Measurements from ENCODE around the gene OCIAD1.
"Not testable (repeated sequence)": the region's sequence is repeated elsewhere in the genome, so short reads cannot be mapped to it uniquely, and the experiment has no call there.

Gene OCIAD1

DNA sequence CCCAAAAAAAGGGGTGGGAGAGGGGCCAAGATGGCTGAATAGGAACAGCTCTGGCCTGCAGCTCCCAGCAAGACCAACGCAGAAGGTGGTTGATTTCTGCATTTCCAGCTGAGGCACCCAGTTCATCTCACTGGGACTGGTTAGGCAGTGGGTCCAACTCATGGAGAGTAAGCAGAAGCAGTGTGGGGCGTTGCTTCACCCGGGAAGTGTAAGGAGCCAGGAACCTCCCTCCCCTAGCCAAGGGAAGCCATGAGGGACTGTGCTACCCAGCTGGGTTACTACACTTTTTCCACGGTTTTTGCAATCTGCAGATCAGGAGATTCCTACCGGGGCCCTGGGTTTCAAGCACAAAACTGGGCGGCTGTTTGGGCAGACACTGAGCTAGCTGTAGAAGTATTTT is 13.9 kb upstream of the OCIAD1 start:
- no peak for DNase-seq (ENCODE audit: low read depth in 2 of 2)

DNA sequence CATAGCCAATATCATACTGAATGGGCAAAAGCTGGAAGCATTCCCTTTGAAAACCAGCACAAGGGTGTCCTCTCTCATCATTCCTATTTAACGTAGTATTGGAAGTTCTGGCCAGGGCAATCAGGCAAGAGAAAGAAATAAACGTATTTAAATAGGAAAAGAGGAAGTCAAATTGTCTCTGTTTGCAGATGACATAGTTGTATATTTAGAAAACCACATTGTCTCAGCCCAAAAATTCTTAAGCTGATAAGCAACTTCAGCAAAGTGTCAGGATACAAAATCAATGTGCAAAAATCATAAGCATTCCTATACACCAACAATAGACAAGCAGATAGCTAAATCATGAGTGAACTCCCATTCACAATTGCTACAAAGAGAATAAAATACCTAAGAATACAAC is 9.5 kb upstream of the OCIAD1 start:
- not testable (repeated sequence) for DNase-seq (ENCODE audit: low read depth in 2 of 2)

DNA sequence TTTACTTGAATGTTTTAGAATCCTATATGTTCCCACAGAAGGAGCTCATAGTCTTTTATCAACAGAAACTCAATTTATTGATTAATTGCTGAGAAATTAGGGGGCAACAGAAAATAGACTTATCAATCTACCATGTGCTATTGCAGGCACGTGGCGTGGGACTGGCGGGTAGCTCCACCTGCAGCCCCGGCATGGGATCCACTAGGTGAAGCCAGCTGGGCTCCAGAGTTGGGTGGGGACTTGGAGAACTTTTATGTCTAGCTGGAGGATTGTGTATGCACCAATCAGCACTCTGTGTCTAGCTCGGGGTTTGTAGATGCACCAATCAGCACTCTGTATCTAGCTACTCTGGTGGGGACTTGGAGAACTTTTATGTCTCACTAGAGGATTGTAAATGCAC is 3.3 kb upstream of the OCIAD1 start:
- no peak for DNase-seq (ENCODE audit: low read depth in 2 of 2)

DNA sequence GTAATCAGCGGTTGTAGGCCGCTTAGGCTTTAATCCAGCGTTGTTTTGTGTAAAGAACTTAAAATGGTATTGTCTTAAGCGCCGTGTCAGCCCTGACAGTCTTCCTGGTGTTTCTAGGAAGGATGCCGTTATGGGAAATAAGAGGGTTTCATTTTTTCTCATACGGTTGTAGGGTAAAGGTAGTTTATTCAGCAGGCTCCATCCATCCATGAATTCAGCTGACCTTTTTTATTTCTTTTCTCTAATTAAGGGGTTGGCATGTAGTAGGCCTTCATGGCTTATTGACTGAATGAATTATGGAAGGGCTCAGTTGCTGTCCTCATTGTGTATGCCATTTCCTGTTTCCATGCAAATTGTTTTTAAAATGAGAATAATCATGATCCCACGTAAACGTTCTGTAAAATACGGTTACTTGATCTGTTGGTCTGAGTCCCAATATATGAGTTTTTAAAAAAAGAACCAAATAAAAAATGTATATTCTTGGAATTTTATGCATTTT is 693 bp downstream of the OCIAD1 start:
- DNase-seq (ENCODE audit: low read depth in 2 of 2): no peak

DNA sequence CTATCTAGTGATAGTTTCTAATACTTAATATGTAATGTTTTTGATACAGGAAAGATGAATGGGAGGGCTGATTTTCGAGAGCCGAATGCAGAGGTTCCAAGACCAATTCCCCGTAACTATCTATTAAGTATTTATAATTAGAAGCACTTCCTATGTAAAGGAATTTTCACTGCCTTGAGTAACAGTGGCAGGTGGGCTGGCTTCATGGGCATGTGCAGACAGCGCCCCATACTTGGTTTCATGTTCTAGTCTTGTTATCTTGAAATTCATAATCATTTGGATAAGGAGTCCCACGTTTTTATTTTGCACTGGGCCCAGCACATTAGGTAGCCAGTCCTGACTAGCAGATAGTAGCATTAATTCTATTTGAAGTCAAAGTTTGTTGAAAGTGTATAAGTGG is 1.7 kb downstream of the OCIAD1 start:
- DNase-seq (ENCODE audit: low read depth in 2 of 2): no peak

DNA sequence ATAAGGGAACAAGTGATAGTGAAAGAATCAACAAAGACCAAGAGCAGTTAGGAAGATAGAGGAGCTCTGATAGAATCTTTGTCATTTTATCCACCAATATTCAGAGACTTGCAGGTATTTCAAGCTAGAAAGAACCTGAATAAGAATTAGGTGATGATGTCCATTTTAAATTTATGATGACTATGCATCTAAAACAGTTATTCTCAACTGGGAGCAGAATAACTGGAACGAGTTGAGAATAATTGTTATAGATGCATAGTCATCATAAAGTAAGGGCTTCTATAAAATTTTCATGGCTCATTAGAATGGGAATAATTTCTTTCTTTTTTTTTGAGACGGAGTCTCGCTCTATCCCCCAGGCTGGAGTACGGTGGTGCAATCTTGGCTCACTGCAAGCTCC is 5.8 kb downstream of the OCIAD1 start:
- no peak for DNase-seq (ENCODE audit: low read depth in 2 of 2)

DNA sequence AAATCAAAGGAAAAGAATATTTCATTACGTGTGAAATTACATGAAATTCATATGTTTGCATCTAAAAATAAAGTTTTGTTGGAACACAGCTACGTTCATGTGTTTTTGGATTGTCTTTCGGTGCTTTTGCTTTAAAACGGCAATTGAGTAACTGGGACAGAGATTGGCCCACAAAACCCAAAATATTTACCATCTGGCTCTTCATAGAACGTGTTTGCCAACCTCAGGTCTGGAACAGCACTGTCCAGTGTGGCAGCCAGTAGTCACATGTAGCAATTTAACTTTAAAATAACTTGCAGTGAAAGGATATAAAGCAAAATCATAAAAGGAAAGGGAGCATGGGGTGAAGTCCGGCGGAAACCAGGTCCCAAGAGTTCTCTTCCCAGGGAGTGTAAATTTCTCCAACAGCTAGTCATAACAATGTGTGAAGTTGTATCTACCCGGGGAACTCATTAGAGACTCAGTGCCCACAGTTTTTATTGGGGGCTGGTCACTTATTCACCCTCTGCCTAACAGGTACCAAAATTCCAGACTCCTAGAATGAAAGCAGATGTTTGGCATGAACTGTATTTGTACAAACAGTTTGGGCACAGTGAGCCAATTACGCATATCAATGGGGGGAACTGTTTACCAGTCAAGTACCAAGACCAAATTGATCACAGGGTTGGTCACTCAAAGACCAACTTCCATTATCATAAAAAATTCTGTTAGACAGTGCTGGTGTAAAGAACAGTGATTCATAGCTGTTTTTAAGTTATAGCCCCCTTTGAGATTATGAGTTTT is 10.3 kb downstream of the OCIAD1 start:
- no peak for DNase-seq (ENCODE audit: low read depth in 2 of 2)

DNA sequence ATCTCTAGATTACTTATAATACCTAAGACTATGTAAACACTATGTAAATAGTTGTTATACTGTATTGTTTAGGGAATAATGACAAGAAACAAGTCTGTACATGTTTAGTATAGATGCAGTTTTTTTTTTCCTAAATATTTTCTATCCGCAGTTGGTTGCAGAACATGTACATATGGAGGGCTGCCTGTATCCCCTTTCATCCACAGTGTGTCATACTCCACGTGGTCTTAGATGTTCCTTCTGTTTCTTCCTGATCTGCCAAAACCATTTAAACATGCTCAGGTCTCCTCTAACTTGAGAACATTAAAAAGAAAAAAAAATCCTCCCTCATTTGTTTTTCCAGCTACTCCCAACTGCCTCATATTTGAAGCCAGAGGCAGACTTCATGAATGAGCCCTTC is 14.0 kb downstream of the OCIAD1 start:
- no peak for DNase-seq (ENCODE audit: low read depth in 2 of 2)

DNA sequence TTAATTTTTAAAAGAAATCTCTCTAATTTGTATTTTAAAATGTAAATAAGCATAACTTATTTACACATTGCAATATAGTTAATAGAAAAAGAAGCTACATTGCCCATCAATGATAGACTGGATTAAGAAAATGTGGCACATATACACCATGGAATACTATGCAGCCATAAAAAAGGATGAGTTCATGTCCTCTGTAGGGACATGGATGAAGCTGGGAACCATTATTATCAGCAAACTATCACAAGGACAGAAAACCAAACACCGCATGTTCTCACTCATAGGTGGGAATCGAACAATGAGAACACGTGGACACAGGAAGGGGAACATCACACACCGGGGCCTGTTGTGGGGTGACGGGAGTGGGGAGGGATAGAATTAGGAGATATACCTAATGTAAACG is 17.9 kb downstream of the OCIAD1 start:
- DNase-seq (ENCODE audit: low read depth in 2 of 2): not testable (repeated sequence)

DNA sequence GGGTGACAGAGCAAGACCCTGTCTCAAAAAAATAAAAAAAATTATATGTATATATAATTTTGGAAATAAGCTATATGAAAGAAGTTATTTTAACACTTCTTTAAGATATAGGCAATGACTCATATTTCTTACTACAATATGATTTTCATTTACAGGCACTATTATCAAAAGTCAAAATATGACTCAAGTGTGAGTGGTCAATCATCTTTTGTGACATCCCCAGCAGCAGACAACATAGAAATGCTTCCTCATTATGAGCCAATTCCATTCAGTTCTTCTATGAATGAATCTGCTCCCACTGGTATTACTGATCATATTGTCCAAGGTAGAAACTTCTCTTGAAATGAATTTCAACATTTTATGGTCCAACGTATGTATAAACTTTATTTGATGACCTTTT is 20.8 kb downstream of the OCIAD1 start:
- no peak for DNase-seq (ENCODE audit: low read depth in 2 of 2)

DNA sequence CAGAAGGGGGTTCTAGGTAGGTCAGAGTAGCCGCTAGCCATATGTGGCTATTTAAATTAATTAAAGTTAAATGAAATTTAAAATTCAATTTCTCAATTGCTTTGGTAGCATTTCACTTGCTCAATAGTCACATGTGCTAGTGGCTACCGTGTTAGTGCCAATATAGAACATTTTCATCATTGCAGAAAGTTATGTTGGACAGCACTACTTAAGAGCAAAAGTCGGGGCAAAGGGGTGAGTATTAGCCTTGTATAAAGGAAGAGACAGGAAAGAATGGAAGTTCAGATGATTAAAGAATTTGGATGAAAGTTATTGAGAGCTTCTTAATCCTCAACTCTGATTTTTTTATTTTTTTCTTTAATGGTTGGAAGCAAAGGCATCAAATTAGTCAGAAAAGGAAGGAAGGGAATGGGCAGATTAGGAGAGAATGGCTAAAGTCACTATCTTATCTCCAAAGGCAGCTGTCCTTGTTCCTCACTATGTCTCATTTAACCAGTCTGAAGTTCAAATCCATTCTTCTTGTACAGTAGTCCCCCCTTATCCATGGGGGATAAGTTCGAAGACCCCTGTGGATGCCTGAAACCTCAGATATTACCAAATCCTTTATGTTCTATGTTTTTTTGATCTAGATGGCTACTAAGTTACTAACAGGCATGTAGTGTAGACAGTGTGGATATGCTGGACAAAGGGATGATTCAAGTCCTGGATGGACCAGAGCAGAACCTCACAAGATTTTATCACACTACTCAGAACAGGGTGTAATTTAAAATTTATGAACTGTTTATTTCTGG is 22.9 kb downstream of the OCIAD1 start:
- DNase-seq (ENCODE audit: low read depth in 2 of 2): no peak

DNA sequence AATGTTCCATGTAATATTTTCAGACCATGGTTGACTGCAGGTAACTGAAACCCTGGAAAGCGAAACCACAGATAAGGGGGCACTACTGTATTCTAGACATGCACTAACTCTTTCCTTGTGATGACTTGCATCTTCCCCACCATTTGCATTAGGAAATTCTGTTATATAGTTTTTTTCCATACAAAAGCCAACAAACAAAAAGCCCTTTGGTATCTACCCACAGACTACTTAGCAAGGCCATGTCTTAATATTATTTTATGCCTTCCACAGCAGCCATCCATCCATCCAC is 23.5 kb downstream of the OCIAD1 start:
- no peak for DNase-seq (ENCODE audit: low read depth in 2 of 2)

DNA sequence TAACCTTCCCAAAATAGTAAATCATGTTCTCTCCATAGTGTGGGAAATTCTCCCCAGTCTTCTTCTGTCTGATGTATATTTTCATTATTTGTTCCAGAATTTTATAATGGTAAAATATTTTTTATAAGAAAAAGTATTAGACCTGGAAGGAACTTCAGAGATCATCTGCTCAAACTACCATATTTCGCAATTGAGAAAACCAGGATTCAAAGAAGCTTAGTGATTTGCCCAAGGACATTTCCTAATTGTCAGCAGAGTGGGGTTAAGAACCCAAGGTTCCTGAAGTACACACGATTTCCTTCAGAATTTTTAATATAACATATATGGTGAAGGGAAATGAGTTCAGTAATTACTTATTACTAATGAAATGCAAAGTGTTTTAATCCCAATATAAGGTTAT is 24.1 kb downstream of the OCIAD1 start:
- no peak for DNase-seq (ENCODE audit: low read depth in 2 of 2)

DNA sequence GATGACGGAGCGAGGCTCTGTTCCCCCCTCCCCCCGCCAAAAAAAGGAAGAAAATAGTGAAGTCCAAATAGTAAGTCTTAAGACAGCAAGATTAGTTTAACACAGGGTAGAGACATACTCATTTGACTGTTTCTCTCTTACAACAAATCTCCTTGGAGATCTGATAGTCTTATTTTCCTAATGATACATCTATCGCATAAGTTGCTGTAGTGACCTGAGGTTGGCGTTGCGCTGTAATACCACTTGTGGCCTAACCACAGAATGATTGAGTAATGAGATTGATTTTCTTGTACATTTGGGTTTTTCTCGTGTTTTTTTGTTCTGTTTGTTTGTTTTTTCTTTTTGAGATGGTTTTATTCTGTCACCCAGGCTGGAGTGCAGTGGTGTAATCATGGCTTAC is 27.2 kb downstream of the OCIAD1 start:
- DNase-seq (ENCODE audit: low read depth in 2 of 2): no peak

DNA sequence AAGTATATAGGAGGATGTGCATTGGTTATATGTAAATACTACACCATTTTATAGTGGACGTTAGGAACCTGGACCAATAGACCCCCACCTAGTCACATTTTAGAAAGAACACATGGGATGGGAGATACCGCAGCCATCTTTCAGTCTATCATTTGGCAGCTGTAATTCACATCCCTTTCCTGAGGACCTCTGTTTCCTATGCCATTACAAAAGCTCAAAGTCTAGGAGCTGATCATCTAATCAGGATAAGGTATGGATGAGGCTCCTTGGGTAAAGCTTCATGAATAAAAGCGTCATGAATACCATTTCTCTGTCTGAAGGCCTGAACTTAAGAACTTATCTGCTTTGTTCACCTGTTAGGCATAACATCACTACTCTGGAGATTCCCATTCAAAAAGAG is 31.1 kb downstream of the OCIAD1 start:
- DNase-seq (ENCODE audit: low read depth in 2 of 2): no peak

DNA sequence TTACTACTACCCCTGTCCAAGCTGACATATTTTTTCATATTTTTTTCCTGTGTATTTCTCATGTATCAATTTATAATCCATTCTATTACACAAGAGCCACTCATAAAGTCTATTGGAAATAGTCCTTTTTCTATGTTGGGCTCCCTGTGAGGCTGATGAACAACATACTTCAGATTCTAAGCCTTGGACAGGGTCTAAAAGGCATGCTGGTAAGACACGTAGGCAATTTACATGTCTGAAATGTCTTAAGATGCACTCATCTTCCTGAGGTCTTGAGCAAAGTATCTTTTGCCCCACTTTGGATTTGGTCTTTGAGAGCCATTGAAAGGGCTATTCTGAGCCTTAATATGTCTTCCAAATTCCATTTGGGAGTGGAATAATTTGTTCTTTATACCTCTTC is 31.8 kb downstream of the OCIAD1 start:
- no peak for DNase-seq (ENCODE audit: low read depth in 2 of 2)

DNA sequence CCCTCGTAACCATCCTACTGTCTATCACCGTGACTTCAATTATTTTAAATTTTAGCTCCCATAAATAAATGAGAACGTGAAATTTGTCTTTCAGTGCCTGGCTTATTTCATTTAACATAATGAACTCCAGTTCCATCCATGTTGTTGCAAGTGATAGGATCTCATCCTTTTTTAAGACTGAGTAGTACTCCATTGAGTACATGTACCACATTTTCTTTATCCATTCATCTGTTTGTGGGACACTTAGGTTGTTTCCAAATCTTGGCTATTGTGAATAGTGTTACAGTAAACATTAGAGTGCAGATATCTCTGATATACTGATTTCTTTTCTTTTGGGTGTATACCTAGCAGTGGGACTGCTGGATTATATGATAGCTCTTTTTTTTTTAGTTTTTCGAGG is 32.8 kb downstream of the OCIAD1 start:
- DNase-seq (ENCODE audit: low read depth in 2 of 2): no peak

DNA sequence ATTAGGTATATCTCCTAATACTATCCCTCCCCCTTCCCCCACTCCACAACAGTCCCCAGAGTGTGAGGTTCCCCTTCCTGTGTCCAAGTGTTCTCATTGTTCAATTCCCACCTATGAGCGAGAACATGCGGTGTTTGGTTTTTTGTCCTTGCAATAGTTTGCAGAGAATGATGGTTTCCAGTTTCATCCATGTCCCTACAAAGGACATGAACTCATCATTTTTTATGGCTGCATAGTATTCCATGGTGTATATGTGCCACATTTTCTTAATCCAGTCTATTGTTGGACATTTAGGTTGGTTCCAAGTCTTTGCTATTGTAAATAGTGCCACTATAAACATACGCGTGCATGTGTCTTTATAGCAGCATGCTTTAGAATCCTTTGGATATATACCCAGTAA is 33.8 kb downstream of the OCIAD1 start:
- not testable (repeated sequence) for DNase-seq (ENCODE audit: low read depth in 2 of 2)

DNA sequence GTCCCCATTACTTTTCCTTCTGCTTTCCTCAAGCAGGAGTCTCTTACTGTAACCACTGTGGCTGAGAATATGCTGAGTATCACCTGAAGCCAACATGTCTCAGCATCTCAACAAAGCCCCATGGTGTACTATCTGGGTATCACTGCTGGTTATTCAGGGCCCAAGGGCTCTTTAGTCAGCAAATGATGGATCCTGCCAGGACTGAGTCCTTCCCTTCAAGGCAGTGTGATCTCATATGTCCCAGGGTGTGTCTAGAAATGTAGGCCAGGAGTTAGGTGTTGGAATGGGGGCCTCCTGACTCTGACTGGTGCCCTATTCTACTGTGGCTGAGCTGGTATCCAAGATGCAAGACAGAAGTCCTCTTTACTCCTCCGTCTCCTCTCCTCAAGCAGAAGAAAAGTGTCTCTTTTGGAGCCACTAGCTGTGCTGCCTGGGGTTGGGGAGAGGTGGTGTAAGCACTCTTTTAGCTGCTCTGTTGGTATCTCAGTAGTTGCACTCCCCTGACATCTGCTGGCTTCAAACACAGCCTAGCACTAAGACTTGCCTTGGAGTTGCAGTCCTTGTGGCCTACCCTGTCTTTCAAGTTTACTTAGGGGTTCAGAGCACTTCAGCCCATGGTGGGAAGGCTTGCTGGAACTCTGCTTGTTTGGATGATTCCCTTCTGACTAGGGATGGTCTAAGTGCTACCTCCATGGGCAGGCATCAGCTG is 47.1 kb downstream of the OCIAD1 start:
- no peak for DNase-seq (ENCODE audit: low read depth in 2 of 2)

DNA sequence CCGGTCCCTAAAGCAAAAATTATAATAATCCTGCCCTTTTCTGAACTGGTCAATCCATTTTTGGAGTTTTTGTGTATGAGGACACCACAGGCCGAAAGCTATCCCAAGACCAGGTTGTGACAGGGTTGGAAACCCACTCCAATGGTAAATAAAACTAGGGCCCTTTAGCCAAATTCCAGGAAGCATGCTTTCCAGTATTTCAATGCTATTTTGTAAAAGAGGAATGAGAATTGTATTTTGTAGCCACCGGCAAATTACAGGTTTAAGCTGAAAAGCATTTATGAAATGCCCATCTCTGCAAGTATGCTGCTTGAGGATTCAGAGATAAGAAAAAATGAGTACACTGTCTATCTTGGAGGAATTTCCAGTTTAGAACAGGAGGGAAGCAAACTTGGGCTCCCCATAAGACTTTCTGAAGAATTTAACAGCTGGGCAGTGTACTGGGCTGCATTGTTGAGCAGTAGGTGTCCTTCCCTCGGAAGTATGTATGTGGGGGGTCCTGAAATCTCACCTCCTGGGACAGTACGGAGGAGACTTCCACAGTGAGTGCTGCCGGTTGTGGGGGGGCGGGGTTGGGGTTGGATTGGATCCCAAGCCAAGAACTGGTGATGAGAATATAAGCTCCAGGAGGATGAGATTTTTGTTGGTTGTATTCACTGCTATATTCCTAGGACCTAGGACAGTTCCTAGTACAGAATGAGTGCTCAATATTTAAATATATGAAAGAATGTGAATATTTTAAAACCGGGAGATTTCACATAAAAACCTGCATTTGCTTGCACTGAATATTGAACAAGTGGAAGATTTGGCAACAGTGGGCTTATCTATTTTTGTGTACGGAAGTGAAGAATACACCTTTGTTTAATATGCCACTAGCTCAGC is 48.9 kb downstream of the OCIAD1 start:
- no peak for DNase-seq (ENCODE audit: low read depth in 2 of 2)

DNA sequence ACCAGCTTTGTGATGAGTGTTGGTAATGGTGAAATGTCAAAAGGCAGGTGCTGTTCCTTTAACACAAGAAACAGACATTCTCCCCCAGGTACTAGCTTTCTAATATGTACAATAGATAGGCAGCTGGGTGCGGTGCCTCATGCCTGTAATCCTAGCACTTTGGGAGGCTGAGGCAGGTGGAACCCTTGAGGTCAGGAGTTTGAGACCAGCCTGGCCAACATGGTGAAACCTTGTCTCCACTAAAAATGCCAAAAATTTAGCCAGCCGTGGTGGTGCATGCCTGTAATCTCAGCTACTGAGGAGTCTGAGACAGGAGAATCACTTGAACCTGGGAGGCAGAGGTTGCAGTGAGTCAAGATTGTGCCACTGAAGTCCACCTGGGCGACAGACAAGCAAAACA is 50.8 kb downstream of the OCIAD1 start:
- DNase-seq (ENCODE audit: low read depth in 2 of 2): not testable (repeated sequence)

DNA sequence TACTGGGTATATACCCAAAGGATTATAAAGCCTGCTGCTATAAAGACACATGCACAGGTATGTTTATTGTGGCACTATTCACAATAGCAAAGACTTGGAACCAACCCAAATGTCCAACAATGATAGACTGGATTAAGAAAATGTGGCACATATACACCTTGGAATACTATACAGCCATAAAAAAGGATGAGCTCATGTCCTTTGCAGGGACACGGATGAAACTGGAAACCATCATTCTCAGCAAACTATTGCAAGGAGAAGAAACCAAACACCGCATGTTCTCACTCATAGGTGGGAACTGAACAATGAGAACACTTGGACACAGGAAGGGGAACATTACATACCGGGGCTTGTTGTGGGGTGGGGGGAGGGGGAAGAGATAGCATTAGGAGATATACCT is 58.9 kb downstream of the OCIAD1 start:
- not testable (repeated sequence) for DNase-seq (ENCODE audit: low read depth in 2 of 2)
